H1 (cell line): Measurements from ENCODE around the gene AP3S1. TPM values are rescaled to one million over a fixed set of nuclear protein-coding genes. Genes with fewer than 3 reads are reported as not detected.

Experiments
- CTCF ChIA-PET: fragments of 300-600 bp; sonication (Branson Sonifier 250); formaldehyde crosslinking; loops from one replicate; lab custom pipeline; 2021; ENCODE audit not compliant: partially characterized antibody; lab: Charles Lee
- POLR2A ChIA-PET: fragments of 300-600 bp; sonication (Branson Sonifier 250); formaldehyde crosslinking; loops from one replicate; lab custom pipeline; 2021; ENCODE audit warnings: inconsistent platforms; ENCODE audit not compliant: partially characterized antibody; lab: Charles Lee
- DNase-seq, 2 experiments: peaks; one replicate each; pipeline versions ENCODE4 v3.0.0 to v3.0.0-alpha.2; 2010 to 2022; ENCODE audit warnings: low spot score in 2 of 2, low read depth in 1 of 2, mixed read lengths in 1 of 2
- FAIRE-seq: peaks from 2 replicates; lab custom pipeline; 2011; peaks lifted over from hg19 to GRCh38; lab: Jason Lieb, UNC
- H2AFZ ChIP-seq: 2 replicates; pipeline ENCODE4 v1.8.1; 2012; ENCODE audit warnings: low read length, inconsistent platforms
- H2AK5ac ChIP-seq: 2 replicates; pipeline ENCODE4 v1.6.1; 2013; ENCODE audit warnings: low read depth, low read length
- H2BK120ac ChIP-seq: replicated peaks from 2 replicates; pipeline ENCODE3; 2013; ENCODE audit warnings: low read depth, low read length, inconsistent platforms
- H2BK12ac ChIP-seq: 2 replicates; pipeline ENCODE4 v1.6.1; 2013; ENCODE audit warnings: low read depth, low read length
- H2BK15ac ChIP-seq: 2 replicates; pipeline ENCODE4 v1.6.1; 2013; ENCODE audit warnings: low read length
- H2BK20ac ChIP-seq: 2 replicates; pipeline ENCODE4 v1.6.1; 2013; ENCODE audit warnings: low read length
- H2BK5ac ChIP-seq: 2 replicates; pipeline ENCODE4 v1.6.1; 2013; ENCODE audit warnings: low read depth, low read length
- H3K14ac ChIP-seq: 2 replicates; pipeline ENCODE4 v1.6.1; 2013; ENCODE audit warnings: inconsistent platforms; ENCODE audit not compliant: insufficient read length
- H3K18ac ChIP-seq: 2 replicates; pipeline ENCODE4 v1.6.1; 2013; ENCODE audit warnings: low read length; ENCODE audit errors: extremely low read depth
- H3K23ac ChIP-seq: 2 replicates; pipeline ENCODE4 v1.6.1; 2013; ENCODE audit warnings: inconsistent platforms; ENCODE audit not compliant: insufficient read length
- H3K23me2 ChIP-seq: 2 replicates; pipeline ENCODE4 v1.6.1; 2013; ENCODE audit warnings: low read depth, low read length
- H3K27ac ChIP-seq: 2 replicates; pipeline ENCODE4 v1.6.1; 2011; ENCODE audit warnings: low read depth, low read length, inconsistent platforms
- H3K27me3 ChIP-seq, 4 experiments: replicated peaks in 1 of 4; 1 replicate in 1 of 4; 2 replicates in 3 of 4; pipeline versions ENCODE4 v1.6.1 to v1.8.1; 2011 to 2013; ENCODE audit warnings: low read length in 3 of 4, mild to moderate bottlenecking in 3 of 4, inconsistent platforms in 2 of 4, mixed read lengths in 2 of 4, moderate library complexity in 1 of 4; ENCODE audit not compliant: control insufficient read depth in 3 of 4, insufficient read depth in 3 of 4; ENCODE audit errors: extremely low read depth in 1 of 4
- H3K36me3 ChIP-seq, 4 experiments: 2 replicates each; pipeline versions ENCODE4 v1.6.1 to v1.8.1; 2011 to 2013; ENCODE audit warnings: mild to moderate bottlenecking in 4 of 4, low read length in 3 of 4, moderate library complexity in 2 of 4, control low read depth in 1 of 4, inconsistent platforms in 1 of 4; ENCODE audit not compliant: insufficient read depth in 4 of 4, control insufficient read depth in 2 of 4
- H3K4ac ChIP-seq: replicated peaks from 2 replicates; pipeline ENCODE3; 2013; ENCODE audit warnings: low read length, low read depth, mixed read lengths, inconsistent platforms; ENCODE audit not compliant: insufficient read length
- H3K4me1 ChIP-seq, 4 experiments: replicated peaks in 1 of 4; 1 replicate in 1 of 4; 2 replicates in 3 of 4; pipeline versions ENCODE4 v1.6.1 to v1.8.1; 2011 to 2013; ENCODE audit warnings: low read length in 3 of 4, inconsistent platforms in 2 of 4, mixed read lengths in 1 of 4; ENCODE audit not compliant: insufficient read depth in 4 of 4, control insufficient read depth in 3 of 4
- H3K4me2 ChIP-seq, 2 experiments: 2 replicates each; pipeline versions ENCODE4 v1.6.1 to v1.8.1; 2011 to 2013; ENCODE audit warnings: low read depth in 2 of 2, low read length in 2 of 2, control low read depth in 1 of 2, inconsistent platforms in 1 of 2, mild to moderate bottlenecking in 1 of 2; ENCODE audit not compliant: insufficient read depth in 1 of 2
- H3K4me3 ChIP-seq, 4 experiments: fragments of 200-600, 300-600 bp in 1 of 4; sonication (generic), shearing (Covaris generic), sonication (Bioruptor Twin) in 1 of 4; 2 replicates each; pipeline versions ENCODE4 v1.5.1 to v1.8.1; 2011 to 2016; ENCODE audit warnings: low read length in 4 of 4, low read depth in 3 of 4, control low read depth in 2 of 4, inconsistent platforms in 2 of 4, mild to moderate bottlenecking in 2 of 4, mixed read lengths in 1 of 4, moderate library complexity in 1 of 4; ENCODE audit not compliant: insufficient read depth in 2 of 4; ENCODE audit errors: extremely low read depth in 1 of 4
- H3K56ac ChIP-seq: replicated peaks from 2 replicates; pipeline ENCODE3; 2013; ENCODE audit warnings: low read depth, mild to moderate bottlenecking, mixed read lengths, low read length, inconsistent platforms; ENCODE audit not compliant: insufficient read length
- H3K79me1 ChIP-seq: 2 replicates; pipeline ENCODE4 v1.6.1; 2013; ENCODE audit warnings: low read depth, low read length, control low read depth
- H3K79me2 ChIP-seq, 2 experiments: 2 replicates each; pipeline versions ENCODE4 v1.6.1 to v1.8.1; 2012 to 2013; ENCODE audit warnings: low read length in 2 of 2, mild to moderate bottlenecking in 2 of 2, inconsistent platforms in 1 of 2; ENCODE audit not compliant: insufficient read depth in 2 of 2, control insufficient read depth in 1 of 2
- H3K9ac ChIP-seq, 4 experiments: replicated peaks in 1 of 4; 1 replicate in 1 of 4; 2 replicates in 3 of 4; pipeline versions ENCODE4 v1.6.1 to v1.8.1; 2011 to 2013; ENCODE audit warnings: low read depth in 3 of 4, low read length in 3 of 4, control low read depth in 2 of 4, mild to moderate bottlenecking in 2 of 4, moderate library complexity in 2 of 4, inconsistent platforms in 1 of 4; ENCODE audit errors: extremely low read depth in 1 of 4
- H3K9me3 ChIP-seq, 2 experiments: 2 replicates each; pipeline versions ENCODE4 v1.6.1 to v1.8.1; 2012 to 2013; ENCODE audit warnings: mild to moderate bottlenecking in 2 of 2, moderate library complexity in 2 of 2, control low read depth in 1 of 2, inconsistent platforms in 1 of 2, low read depth in 1 of 2, low read length in 1 of 2, mixed read lengths in 1 of 2; ENCODE audit not compliant: insufficient read depth in 2 of 2
- H4K20me1 ChIP-seq, 2 experiments: replicated peaks in 1 of 2; 2 replicates each; pipeline versions ENCODE3 to v1.8.1; 2011 to 2013; ENCODE audit warnings: inconsistent platforms in 2 of 2, low read length in 2 of 2, mild to moderate bottlenecking in 1 of 2; ENCODE audit not compliant: insufficient read depth in 2 of 2, control insufficient read depth in 1 of 2
- H4K5ac ChIP-seq: 2 replicates; pipeline ENCODE4 v1.6.1; 2013; ENCODE audit warnings: low read length, low read depth, mixed read lengths, inconsistent platforms; ENCODE audit not compliant: insufficient read length
- H4K8ac ChIP-seq: 2 replicates; pipeline ENCODE4 v1.8.0; 2013; ENCODE audit warnings: mild to moderate bottlenecking, moderate library complexity, low read length, inconsistent platforms; ENCODE audit not compliant: insufficient read depth; ENCODE audit errors: extremely low read depth
- H4K91ac ChIP-seq: replicated peaks from 2 replicates; pipeline ENCODE3; 2013; ENCODE audit warnings: low read length, mixed read lengths, inconsistent platforms; ENCODE audit not compliant: insufficient read length
- ASH2L ChIP-seq: fragments of 200-600, 300-600 bp; sonication (generic); IDR thresholded peaks from one replicate; pipeline ENCODE4 v1.7.1; 2017; ENCODE audit warnings: low read length
- CREB1 ChIP-seq: IDR thresholded peaks from 2 replicates; pipeline ENCODE4 v1.6.1; 2012; ENCODE audit warnings: inconsistent platforms
- EZH2 ChIP-seq: fragments of 200-600 bp; sonication (generic); IDR thresholded peaks from 2 replicates; pipeline ENCODE4 v1.7.1; 2012; ENCODE audit warnings: low read depth, mild to moderate bottlenecking, moderate library complexity, low read length, inconsistent platforms; ENCODE audit not compliant: severe bottlenecking
- GABPA ChIP-seq: IDR thresholded peaks from 2 replicates; pipeline ENCODE4 v1.6.1; 2011; ENCODE audit warnings: mild to moderate bottlenecking, low read length, moderate library complexity, borderline replicate concordance; ENCODE audit not compliant: insufficient read depth
- GTF2F1 ChIP-seq: IDR thresholded peaks from 2 replicates; pipeline ENCODE4 v1.6.1; 2012; ENCODE audit warnings: low read depth, low read length, improper control_type of control experiment, borderline replicate concordance
- HDAC2 ChIP-seq, 2 experiments: fragments of 300-600 bp in 1 of 2; sonication (generic) in 1 of 2; IDR thresholded peaks; 2 replicates each; pipeline ENCODE4 v1.6.1; 2011 to 2012; ENCODE audit warnings: low read depth in 2 of 2, low read length in 2 of 2, mild to moderate bottlenecking in 2 of 2, moderate library complexity in 2 of 2, borderline replicate concordance in 1 of 2, inconsistent platforms in 1 of 2
- KDM4A ChIP-seq: IDR thresholded peaks from one replicate; pipeline ENCODE4 v1.7.1; 2012; ENCODE audit warnings: low read depth, mild to moderate bottlenecking, moderate library complexity, low read length, inconsistent platforms; ENCODE audit not compliant: severe bottlenecking
- MAFK ChIP-seq: IDR thresholded peaks from 2 replicates; pipeline ENCODE4 v1.6.1; 2012; ENCODE audit warnings: low read depth, mild to moderate bottlenecking, improper control_type of control experiment, low read length
- PHF8 ChIP-seq: fragments of 200-600 bp; sonication (generic); conservative IDR thresholded peaks from 2 replicates; pipeline ENCODE4 v1.7.1; 2012; ENCODE audit warnings: low read depth, mild to moderate bottlenecking, inconsistent platforms, low read length, moderate library complexity
- SIX5 ChIP-seq: IDR thresholded peaks from 2 replicates; pipeline ENCODE4 v1.6.1; 2011; ENCODE audit warnings: mild to moderate bottlenecking, low read depth, low read length
- TEAD4 ChIP-seq: IDR thresholded peaks from 2 replicates; pipeline ENCODE4 v1.6.1; 2012; ENCODE audit warnings: low read depth, low read length, inconsistent platforms, mixed read lengths
- ZNF274 ChIP-seq: IDR thresholded peaks from 2 replicates; pipeline ENCODE4 v1.7.0; 2012; ENCODE audit warnings: low read length, borderline replicate concordance; ENCODE audit errors: extremely low read depth
- WGBS, 2 experiments: shearing (Covaris generic) in 1 of 2; methylation state at CpG; one replicate each; pipeline versions ENCODE4 v1.1.6 to v1.1.7; 2013 to 2015; ENCODE audit warnings: low lambda C conversion rate in 2 of 2, mixed read lengths in 2 of 2, inconsistent platforms in 1 of 2, low coverage in 1 of 2, missing lambda C conversion rate in 1 of 2; ENCODE audit not compliant: insufficient replicate concordance in 2 of 2, insufficient coverage in 1 of 2, insufficient read length in 1 of 2; ENCODE audit errors: extremely low coverage in 1 of 2, missing lambda C conversion rate in 1 of 2; 5-methylcytosine and 5-hydroxymethylcytosine counted together
- polyA plus RNA-seq, 7 experiments: library from polyadenylated mRNA; depleted of rRNA in 3 of 7; stranded (reverse) in 5 of 7; unstranded in 2 of 7; fragments of >200 nt in 5 of 7; fragments of 200-250 nt in 2 of 7; gene quantifications; 1 replicate in 5 of 7; 2 replicates in 1 of 7; 4 replicates in 1 of 7; pipeline versions ENCODE4 v1.2.1 to v1.2.3, GENCODE V29; 2011 to 2013; ENCODE audit warnings: missing spikeins in 2 of 7, mixed read lengths in 2 of 7
- total RNA-seq: library from RNA; stranded (reverse); fragmentation: NEBNext Ultra II Directional; extraction: Animal tissue kit (Norgen Biotek cat#: 25700); gene quantifications from 2 replicates; pipeline ENCODE4 v1.2.1, GENCODE V29; 2021

AP3S1 gene
- total and polyA plus RNA-seq, 2 of the 8 experiments (the other 6 are each of a cell fraction or from before 2014, with no cell fraction given): 26.6 to 72.7 TPM

GRCh38 chr5:115815693-115816225 lies 26.0 kb upstream of the AP3S1 start:
- Histone ChIP-seq H3K4me1 (peaks cover 0 to 5% (median 1%) of the 10 kb centered on the region in 4 experiments; a peak in 5 of 7 replicates), H3K23me2 (peaks cover 11% of the 10 kb centered on the region), H4K20me1 (peaks cover 0 to 3% of the 10 kb centered on the region in 2 experiments), H3K23ac (no peak overlapping the region), H3K18ac (peak overlapping the region; percentile 80; the same call in 1 of the 2 replicates), H3K4ac (no peak overlapping the region), H3K4me3 (peak overlapping the region; percentile 70 to 82 (median 72)), H3K79me2 (peaks cover 0 to 3% of the 10 kb centered on the region in 2 experiments; a peak in 1 of 4 replicates), H3K27ac (no peak overlapping the region), H2AFZ (peak overlapping the region; percentile 88), H2BK120ac (no peak overlapping the region), H3K4me2 (peak overlapping the region; percentile 78 to 99), H2AK5ac (no peak overlapping the region), H2BK15ac (peak overlapping the region; percentile 0; the same call in 1 of the 2 replicates), H2BK20ac (no peak overlapping the region), H2BK5ac (no peak overlapping the region), H3K9ac (peak overlapping the region; percentile 49 to 85 (median 68); a peak in 6 of 7 replicates), H4K5ac (peak overlapping the region; percentile 6), H2BK12ac (no peak overlapping the region), H3K79me1 (no peaks in the 10 kb centered on the region; the same call in 1 of the 2 replicates), H3K36me3 (peaks cover 0 to 3% (median 1%) of the 10 kb centered on the region in 4 experiments; a peak in 2 of 8 replicates), H3K27me3 (peaks cover 0 to 22% (median 12%) of the 10 kb centered on the region in 4 experiments; a peak in 6 of 7 replicates), H3K56ac (no peak overlapping the region), H4K8ac (peak overlapping the region; percentile 94; the same call in 1 of the 2 replicates), H3K9me3 (no peaks in the 10 kb centered on the region), H3K14ac (no peak overlapping the region), H4K91ac (no peak overlapping the region)
- CTCF ChIA-PET: interaction anchor here (0.9 to 4.0 kb wide), 9 partner anchors 16 to 241 kb away, joined by 3 to 14 read pairs (median 4); partner anchors contain the start of gene ATG12
- TF ChIP-seq ASH2L (peak; percentile 32), KDM4A (peak; percentile 99), EZH2 (peak; percentile 57), GABPA (0 out of 2 replicates have a peak, but pooled peaks have one; percentile 15), TEAD4 (no peak), GTF2F1 (no peak), PHF8 (0 out of 2 replicates have a peak, but pooled peaks have one; percentile 5), SIX5 (no peak), CREB1 (no peak), HDAC2 (IDR thresholded peaks at IDR 0.05; ENCODE audit: borderline replicate concordance in 1 of 2, low read depth in 2 of 2, low read length in 2 of 2) (no peak), MAFK (no peak), ZNF274 (no peak)
- FAIRE-seq (no peak), DNase-seq (peak in 1 of 2 experiments; percentile 66)
- POLR2A ChIA-PET: interaction anchor here (0.6 to 1.8 kb wide), 11 partner anchors 9 to 446 kb away, joined by 3 to 11 read pairs (median 4); partner anchors contain the start of genes AP3S1 and ATG12
- 3% methylated on average over 48 of the region's 48 CpGs; no CpG with 5 or more reads in 1 of the 2 experiments for WGBS, 2 experiments
